SJSA1 (cell line): ENCODE measurements around the gene UBE3C. TPM values are rescaled to one million over a fixed set of nuclear protein-coding genes. Genes with fewer than 3 reads are reported as not detected.
A peak's percentile ranks its signal among the peaks of the same experiment; 100 is the strongest.

Experiments used
- DNase-seq, 2 experiments: peaks; one replicate each; pipeline ENCODE4 v3.0.0-alpha.2; 2015 to 2020; ENCODE audit warnings: low spot score in 2 of 2, low read depth in 1 of 2
- H3K27ac ChIP-seq: fragments of 250-450 bp; sonication (Bioruptor Pico); 2 replicates; pipeline ENCODE4 v1.5.1; 2020; ENCODE audit warnings: mild to moderate bottlenecking, moderate library complexity
- H3K27me3 ChIP-seq: fragments of 250-450 bp; sonication (Bioruptor Pico); replicated peaks from 2 replicates; pipeline ENCODE4 v1.5.1; 2020; ENCODE audit warnings: mild to moderate bottlenecking, moderate library complexity
- H3K36me3 ChIP-seq: fragments of 250-450 bp; sonication (Bioruptor Pico); 2 replicates; pipeline ENCODE4 v1.5.1; 2020; ENCODE audit warnings: mild to moderate bottlenecking
- H3K4me1 ChIP-seq: fragments of 250-450 bp; sonication (Bioruptor Pico); replicated peaks from 2 replicates; pipeline ENCODE4 v1.6.1; 2021; ENCODE audit warnings: mild to moderate bottlenecking
- H3K4me3 ChIP-seq: fragments of 250-450 bp; sonication (Bioruptor Pico); 2 replicates; pipeline ENCODE4 v1.5.1; 2020; ENCODE audit warnings: mild to moderate bottlenecking
- H3K9me3 ChIP-seq: fragments of 250-450 bp; sonication (Bioruptor Pico); replicated peaks from 2 replicates; pipeline ENCODE4 v1.5.1; 2020; ENCODE audit warnings: mild to moderate bottlenecking
- total RNA-seq: library from RNA; depleted of rRNA; stranded (reverse); fragments of >200 nt; shearing (Covaris generic); gene quantifications from 2 replicates; pipeline ENCODE4 v1.2.3, GENCODE V29; 2014

UBE3C gene
- total RNA-seq, 1 experiment from 2014 or later, result 134 TPM

GRCh38 chr7:157208571-157209413 is 70.1 kb downstream of the UBE3C start:
- Histone ChIP-seq H3K27me3 (no peaks in the 10 kb centered on the region), H3K27ac (no peak overlapping the region), H3K36me3 (peaks cover 52% of the 10 kb centered on the region), H3K9me3 (no peaks in the 10 kb centered on the region), H3K4me3 (no peak overlapping the region), H3K4me1 (no peaks in the 10 kb centered on the region)
- no peak for DNase-seq

GRCh38 chr7:157210682-157211081 is 72.0 kb downstream of the UBE3C start:
- H3K9me3 ChIP-seq, result no peaks in the 10 kb centered on the region
- no peaks in the 10 kb centered on the region for H3K27me3 ChIP-seq
- H3K4me3 ChIP-seq, result no peak overlapping the region
- H3K36me3 ChIP-seq, result peaks cover 43% of the 10 kb centered on the region
- DNase-seq, result no peak
- H3K27ac ChIP-seq, result no peak overlapping the region
- no peaks in the 10 kb centered on the region for H3K4me1 ChIP-seq

GRCh38 chr7:157211690-157212089 is 73.0 kb downstream of the UBE3C start:
- Histone ChIP-seq H3K9me3 (no peaks in the 10 kb centered on the region), H3K27me3 (no peaks in the 10 kb centered on the region), H3K4me3 (no peak overlapping the region), H3K36me3 (peaks cover 43% of the 10 kb centered on the region), H3K4me1 (no peaks in the 10 kb centered on the region), H3K27ac (no peak overlapping the region)
- no peak for DNase-seq

GRCh38 chr7:157219154-157219553 is 80.4 kb downstream of the UBE3C start:
- no peaks in the 10 kb centered on the region for H3K27me3 ChIP-seq
- no peak for DNase-seq
- H3K36me3 ChIP-seq, result peaks cover 53% of the 10 kb centered on the region
- H3K9me3 ChIP-seq, result no peaks in the 10 kb centered on the region
- H3K27ac ChIP-seq, result no peak overlapping the region
- H3K4me3 ChIP-seq, result no peak overlapping the region
- H3K4me1 ChIP-seq, result no peaks in the 10 kb centered on the region

- Histone ChIP-seq H3K4me1 (no peaks in the 10 kb centered on the region), H3K36me3 (peaks cover 64% of the 10 kb centered on the region), H3K9me3 (no peaks in the 10 kb centered on the region), H3K27ac (no peak overlapping the region), H3K4me3 (no peak overlapping the region), H3K27me3 (no peaks in the 10 kb centered on the region)
- no peak for DNase-seq
These were observed 82.3 kb downstream of the UBE3C start for GRCh38 chr7:157220916-157221569.

GRCh38 chr7:157222687-157223086 is 84.0 kb downstream of the UBE3C start:
- Histone ChIP-seq H3K4me3 (no peak overlapping the region), H3K9me3 (no peaks in the 10 kb centered on the region), H3K27me3 (no peaks in the 10 kb centered on the region), H3K36me3 (peaks cover 67% of the 10 kb centered on the region), H3K27ac (no peak overlapping the region), H3K4me1 (no peaks in the 10 kb centered on the region)
- DNase-seq, result no peak

DNA sequence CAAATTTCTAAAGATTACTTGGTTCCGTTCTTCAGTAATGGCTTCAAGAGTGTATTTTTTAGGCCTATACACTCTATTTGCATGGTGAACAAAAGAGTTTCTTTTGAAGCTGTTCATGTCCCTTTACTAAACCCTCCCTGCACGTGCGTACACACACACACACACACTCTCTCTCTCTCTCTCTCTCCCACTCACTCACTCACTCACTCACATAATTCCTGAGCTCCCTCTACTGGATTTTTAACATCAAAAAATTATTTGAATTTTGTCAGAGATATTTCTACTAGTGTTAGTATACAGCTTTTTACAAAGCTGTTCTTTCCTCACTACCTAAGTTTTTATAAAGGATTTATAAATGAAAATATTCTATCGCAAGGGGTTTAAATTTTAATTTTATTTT is 85.9 kb downstream of the UBE3C start:
- H3K27ac ChIP-seq, result no peak overlapping the region
- H3K27me3 ChIP-seq, result no peaks in the 10 kb centered on the region
- H3K4me1 ChIP-seq, result no peaks in the 10 kb centered on the region
- H3K4me3 ChIP-seq, result no peak overlapping the region
- DNase-seq, result no peak
- H3K9me3 ChIP-seq, result no peaks in the 10 kb centered on the region
- peaks cover 62% of the 10 kb centered on the region for H3K36me3 ChIP-seq

- Histone ChIP-seq H3K4me3 (no peak overlapping the region), H3K9me3 (no peaks in the 10 kb centered on the region), H3K27ac (no peak overlapping the region), H3K4me1 (peaks cover 6% of the 10 kb centered on the region), H3K36me3 (peaks cover 66% of the 10 kb centered on the region), H3K27me3 (no peaks in the 10 kb centered on the region)
- peak in 1 of 2 experiments; percentile 48 for DNase-seq
These were observed 90.2 kb downstream of the UBE3C start for GRCh38 chr7:157228864-157229422.

- H3K27me3 ChIP-seq, result no peaks in the 10 kb centered on the region
- H3K36me3 ChIP-seq, result peaks cover 70% of the 10 kb centered on the region
- no peak for DNase-seq
- no peak overlapping the region for H3K27ac ChIP-seq
- H3K9me3 ChIP-seq, result no peaks in the 10 kb centered on the region
- H3K4me1 ChIP-seq, result peaks cover 12% of the 10 kb centered on the region
- no peak overlapping the region for H3K4me3 ChIP-seq
These were observed 95.0 kb downstream of the UBE3C start for GRCh38 chr7:157233677-157234076.

DNA sequence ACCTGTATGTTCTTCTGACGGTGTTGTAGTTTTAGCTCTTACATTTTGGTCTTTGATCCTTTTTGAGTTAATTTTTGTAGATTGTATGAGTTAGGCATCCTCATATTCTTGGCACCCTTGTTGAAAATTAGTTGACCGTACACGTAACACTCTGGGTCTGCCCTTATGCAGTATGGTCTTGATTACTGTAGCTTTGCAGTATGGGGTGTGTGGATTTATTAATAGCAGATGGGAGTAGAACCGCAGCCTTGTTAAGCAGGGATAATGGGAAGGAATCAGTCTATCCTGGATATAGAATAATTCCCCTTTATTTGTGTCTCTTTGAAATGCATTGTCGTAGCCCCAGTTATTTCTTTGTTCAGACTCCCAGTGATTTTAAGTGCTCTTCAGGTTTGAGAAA is 95.5 kb downstream of the UBE3C start:
- H3K4me1 ChIP-seq, result peaks cover 12% of the 10 kb centered on the region
- no peak overlapping the region for H3K27ac ChIP-seq
- H3K36me3 ChIP-seq, result peaks cover 72% of the 10 kb centered on the region
- H3K27me3 ChIP-seq, result no peaks in the 10 kb centered on the region
- H3K9me3 ChIP-seq, result no peaks in the 10 kb centered on the region
- no peak for DNase-seq
- H3K4me3 ChIP-seq, result no peak overlapping the region

DNA sequence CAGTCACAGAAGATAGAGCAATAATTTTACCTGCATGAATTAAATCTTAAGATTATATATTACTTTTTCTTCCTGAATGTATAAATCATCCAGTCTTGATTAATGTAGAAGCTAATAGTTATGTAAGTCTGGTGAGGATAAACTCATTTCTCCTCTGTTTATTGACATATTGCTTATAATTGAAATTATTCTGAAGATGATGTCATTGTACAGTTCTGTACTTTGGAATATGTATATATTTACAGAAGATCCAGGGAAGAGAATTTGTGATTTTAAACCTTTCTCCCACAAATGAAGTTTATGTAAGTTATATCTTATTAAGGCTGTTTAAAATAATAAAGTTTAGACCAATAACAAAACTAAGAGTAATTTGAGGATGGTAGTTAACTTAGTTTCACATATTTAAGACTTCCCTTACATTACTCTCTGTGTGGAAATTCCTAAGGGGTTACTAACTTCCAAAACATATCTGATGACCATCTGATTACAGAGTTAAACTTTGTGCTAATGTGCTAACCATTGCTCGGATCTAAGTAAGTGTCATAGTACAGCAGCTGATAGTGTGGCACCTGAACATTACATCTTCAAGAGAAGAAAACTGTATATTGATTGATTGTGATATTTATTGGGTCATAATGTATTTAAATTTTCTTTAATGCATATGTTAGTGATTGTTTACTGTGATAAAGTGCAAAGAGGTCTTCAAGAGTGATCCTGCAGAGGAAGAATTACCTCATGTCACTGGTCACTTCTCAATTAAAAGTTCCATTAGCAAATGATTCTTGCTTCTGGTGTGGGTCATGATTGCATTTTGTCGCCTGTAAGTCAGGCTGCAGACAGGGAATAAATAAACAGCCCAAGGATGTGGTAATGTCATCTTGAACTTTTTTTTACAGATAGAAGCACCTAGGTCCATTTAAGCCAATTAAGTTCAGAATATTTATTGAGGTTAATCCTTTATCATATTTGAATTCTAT is 96.9 kb downstream of the UBE3C start:
- Histone ChIP-seq H3K4me3 (no peak overlapping the region), H3K27me3 (no peaks in the 10 kb centered on the region), H3K27ac (no peak overlapping the region), H3K9me3 (no peaks in the 10 kb centered on the region), H3K36me3 (peaks cover 68% of the 10 kb centered on the region), H3K4me1 (peaks cover 12% of the 10 kb centered on the region)
- no peak for DNase-seq

- no peaks in the 10 kb centered on the region for H3K27me3 ChIP-seq
- peaks cover 54% of the 10 kb centered on the region for H3K36me3 ChIP-seq
- no peaks in the 10 kb centered on the region for H3K9me3 ChIP-seq
- H3K4me3 ChIP-seq, result no peak overlapping the region
- no peak for DNase-seq
- H3K4me1 ChIP-seq, result peaks cover 12% of the 10 kb centered on the region
- no peak overlapping the region for H3K27ac ChIP-seq
These were observed 99.4 kb downstream of the UBE3C start for GRCh38 chr7:157238087-157238486.

DNA sequence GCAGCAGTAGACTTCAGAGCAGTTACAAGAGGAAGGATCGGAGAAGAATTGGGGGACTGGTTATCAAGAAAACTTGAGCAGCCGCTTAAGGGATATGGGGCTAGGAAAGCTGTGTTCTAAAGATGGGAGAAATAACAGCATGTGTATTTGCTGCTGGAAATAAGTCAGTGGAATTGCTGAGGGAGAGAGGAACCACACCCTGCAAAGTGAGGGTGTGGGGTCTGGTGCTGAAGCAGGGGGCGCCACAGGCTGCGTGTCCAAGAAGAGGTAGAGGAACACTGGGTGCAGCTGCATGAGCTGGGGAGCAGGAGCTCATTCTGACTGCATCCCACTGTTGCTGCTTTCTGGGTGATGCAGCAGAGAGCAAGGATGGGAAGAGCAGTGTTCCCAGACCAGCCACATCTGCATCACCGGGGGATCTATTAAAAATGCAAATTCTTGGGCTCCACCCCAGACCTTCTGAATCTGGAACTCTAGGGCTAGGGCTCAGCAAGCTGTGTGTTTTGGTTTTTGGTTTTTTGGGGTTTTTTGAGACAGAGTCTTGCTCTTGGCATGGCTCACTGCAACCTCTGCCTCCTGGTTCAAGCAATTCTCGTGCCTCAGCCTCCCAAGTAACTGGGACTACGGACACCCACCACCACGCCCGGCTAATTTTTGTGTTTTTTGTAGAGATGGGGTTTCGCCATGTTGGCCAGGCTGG is 101.0 kb downstream of the UBE3C start:
- H3K9me3 ChIP-seq, result no peaks in the 10 kb centered on the region
- H3K27me3 ChIP-seq, result no peaks in the 10 kb centered on the region
- H3K4me3 ChIP-seq, result no peak overlapping the region
- peaks cover 6% of the 10 kb centered on the region; the same call in 1 of the 2 replicates for H3K4me1 ChIP-seq
- DNase-seq, result no peak
- no peak overlapping the region for H3K27ac ChIP-seq
- peaks cover 37% of the 10 kb centered on the region for H3K36me3 ChIP-seq
